ENCODE data around the gene SLC35F4.

GRCh38 chr14:57785058-57785457 lies 80.8 kb downstream of the SLC35F4 start:
- TF ChIP-seq, protein P1, sequence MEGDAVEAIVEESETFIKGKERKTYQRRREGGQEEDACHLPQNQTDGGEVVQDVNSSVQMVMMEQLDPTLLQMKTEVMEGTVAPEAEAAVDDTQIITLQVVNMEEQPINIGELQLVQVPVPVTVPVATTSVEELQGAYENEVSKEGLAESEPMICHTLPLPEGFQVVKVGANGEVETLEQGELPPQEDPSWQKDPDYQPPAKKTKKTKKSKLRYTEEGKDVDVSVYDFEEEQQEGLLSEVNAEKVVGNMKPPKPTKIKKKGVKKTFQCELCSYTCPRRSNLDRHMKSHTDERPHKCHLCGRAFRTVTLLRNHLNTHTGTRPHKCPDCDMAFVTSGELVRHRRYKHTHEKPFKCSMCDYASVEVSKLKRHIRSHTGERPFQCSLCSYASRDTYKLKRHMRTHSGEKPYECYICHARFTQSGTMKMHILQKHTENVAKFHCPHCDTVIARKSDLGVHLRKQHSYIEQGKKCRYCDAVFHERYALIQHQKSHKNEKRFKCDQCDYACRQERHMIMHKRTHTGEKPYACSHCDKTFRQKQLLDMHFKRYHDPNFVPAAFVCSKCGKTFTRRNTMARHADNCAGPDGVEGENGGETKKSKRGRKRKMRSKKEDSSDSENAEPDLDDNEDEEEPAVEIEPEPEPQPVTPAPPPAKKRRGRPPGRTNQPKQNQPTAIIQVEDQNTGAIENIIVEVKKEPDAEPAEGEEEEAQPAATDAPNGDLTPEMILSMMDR (IDR thresholded peaks at IDR 0.05; ENCODE audit: low read length) = no peak
- TF ChIP-seq EZH2phosphoT487 (IDR thresholded peaks at IDR 0.05; ENCODE audit: low read length) = no peak

Data from MM.1S (cell line).